ENCODE data around the gene GPR139. TPM values are rescaled to one million over a fixed set of nuclear protein-coding genes. Genes with fewer than 3 reads are reported as not detected.

The GPR139 gene
- total and polyA plus RNA-seq, 2 donors from 2014 or later = not detected

DNA sequence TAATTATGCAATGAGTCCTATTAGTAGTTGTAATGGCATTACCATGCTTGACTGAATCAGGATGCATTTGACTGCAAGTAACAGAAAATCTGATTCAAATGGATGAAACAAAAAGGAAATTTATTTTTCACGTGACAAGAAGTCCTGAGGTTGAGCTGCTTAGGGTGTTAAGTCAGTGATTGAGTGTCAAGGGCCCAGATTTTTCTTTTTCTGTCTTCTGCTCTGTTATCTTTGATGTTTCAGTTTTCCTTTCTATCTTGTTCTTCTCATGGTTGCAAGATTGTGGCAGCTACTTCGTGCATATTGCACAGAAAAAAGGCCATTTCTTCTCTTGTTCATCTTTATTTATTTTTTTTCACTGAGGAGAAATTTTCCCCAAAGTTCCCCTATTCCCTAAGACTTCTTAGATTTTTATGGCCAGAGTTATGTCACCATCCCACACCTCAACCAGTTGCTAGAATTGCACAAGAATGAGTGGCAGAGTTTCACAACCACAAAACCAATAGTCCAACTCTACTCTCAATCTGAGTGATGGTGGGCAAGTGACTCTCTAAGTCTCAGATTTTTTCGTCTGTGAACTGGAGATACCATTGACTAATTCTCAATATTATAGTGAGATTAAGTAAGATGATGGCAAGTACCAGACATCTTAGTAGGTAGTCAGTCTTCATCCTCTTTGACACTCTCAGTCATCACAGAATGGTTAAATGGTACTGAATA, 15.7 kb upstream of the GPR139 start:
- Histone ChIP-seq H3K9ac (ENCODE audit: low read length in 3 of 3) (no peak overlapping the region), H3K27me3 (ENCODE audit: control insufficient read depth, insufficient read depth, low read length) (no peaks in the 10 kb centered on the region), H3K36me3 (ENCODE audit: control insufficient read depth in 2 of 3, insufficient read depth in 3 of 3, low read length in 3 of 3) (no peaks in the 10 kb centered on the region), H3K4me3 (ENCODE audit: low read length in 3 of 3) (no peak overlapping the region), H3K4me1 (ENCODE audit: control insufficient read depth in 2 of 3, insufficient read depth in 2 of 3, low read depth in 1 of 3, low read length in 3 of 3) (no peaks in the 10 kb centered on the region), H3K27ac (ENCODE audit: low read depth in 2 of 2, low read length in 2 of 2) (no peak overlapping the region), H3K9me3 (ENCODE audit: control insufficient read depth in 2 of 3, insufficient read depth in 1 of 3, low read length in 3 of 3) (peaks cover 0 to 3% (median 0%) of the 10 kb centered on the region in 3 donors)
- intact Hi-C loops (cut with DNase I) = no loop called here
- TF ChIP-seq, protein P1, sequence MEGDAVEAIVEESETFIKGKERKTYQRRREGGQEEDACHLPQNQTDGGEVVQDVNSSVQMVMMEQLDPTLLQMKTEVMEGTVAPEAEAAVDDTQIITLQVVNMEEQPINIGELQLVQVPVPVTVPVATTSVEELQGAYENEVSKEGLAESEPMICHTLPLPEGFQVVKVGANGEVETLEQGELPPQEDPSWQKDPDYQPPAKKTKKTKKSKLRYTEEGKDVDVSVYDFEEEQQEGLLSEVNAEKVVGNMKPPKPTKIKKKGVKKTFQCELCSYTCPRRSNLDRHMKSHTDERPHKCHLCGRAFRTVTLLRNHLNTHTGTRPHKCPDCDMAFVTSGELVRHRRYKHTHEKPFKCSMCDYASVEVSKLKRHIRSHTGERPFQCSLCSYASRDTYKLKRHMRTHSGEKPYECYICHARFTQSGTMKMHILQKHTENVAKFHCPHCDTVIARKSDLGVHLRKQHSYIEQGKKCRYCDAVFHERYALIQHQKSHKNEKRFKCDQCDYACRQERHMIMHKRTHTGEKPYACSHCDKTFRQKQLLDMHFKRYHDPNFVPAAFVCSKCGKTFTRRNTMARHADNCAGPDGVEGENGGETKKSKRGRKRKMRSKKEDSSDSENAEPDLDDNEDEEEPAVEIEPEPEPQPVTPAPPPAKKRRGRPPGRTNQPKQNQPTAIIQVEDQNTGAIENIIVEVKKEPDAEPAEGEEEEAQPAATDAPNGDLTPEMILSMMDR (IDR thresholded peaks at IDR 0.05; ENCODE audit: borderline replicate concordance, extremely low read depth, insufficient read depth) = no peak
- DNase-seq (no peak), FAIRE-seq (no peak)

DNA sequence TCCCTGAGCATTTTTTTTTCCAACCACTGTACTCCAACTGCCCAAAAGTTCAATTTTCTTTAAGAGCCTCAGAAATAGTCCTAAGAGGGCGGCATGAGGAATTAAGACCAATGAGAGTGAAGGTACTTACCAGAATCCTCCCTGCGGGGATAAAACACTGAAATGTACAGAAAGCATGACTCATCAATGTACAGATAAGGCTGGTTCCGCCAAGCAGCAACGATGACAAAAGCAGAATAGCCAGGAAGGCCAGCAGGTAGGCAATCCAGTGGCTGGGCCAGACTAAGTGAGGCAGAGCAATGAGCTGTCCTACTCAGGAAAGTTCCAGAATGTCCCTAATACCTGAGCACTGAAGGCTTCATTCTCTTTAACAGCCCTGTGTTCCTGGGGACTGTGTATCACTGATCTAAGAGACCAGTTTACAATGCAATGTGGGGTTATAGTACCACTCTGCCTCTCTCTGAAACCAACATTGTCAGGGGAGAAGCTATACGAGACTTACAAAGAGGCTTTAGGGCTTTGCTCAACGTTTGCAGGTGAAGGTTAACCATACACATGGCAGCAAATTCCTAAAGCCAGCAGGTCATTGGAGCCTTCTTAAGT, 11.0 kb upstream of the GPR139 start:
- Histone ChIP-seq H3K9ac (ENCODE audit: low read length in 3 of 3) (no peak overlapping the region), H3K4me1 (ENCODE audit: control insufficient read depth in 2 of 3, insufficient read depth in 2 of 3, low read depth in 1 of 3, low read length in 3 of 3) (no peaks in the 10 kb centered on the region), H3K27ac (ENCODE audit: low read depth in 2 of 2, low read length in 2 of 2) (no peak overlapping the region), H3K27me3 (ENCODE audit: control insufficient read depth, insufficient read depth, low read length) (no peaks in the 10 kb centered on the region), H3K4me3 (ENCODE audit: low read length in 3 of 3) (no peak overlapping the region), H3K9me3 (ENCODE audit: control insufficient read depth in 2 of 3, insufficient read depth in 1 of 3, low read length in 3 of 3) (no peaks in the 10 kb centered on the region), H3K36me3 (ENCODE audit: control insufficient read depth in 2 of 3, insufficient read depth in 3 of 3, low read length in 3 of 3) (no peaks in the 10 kb centered on the region)
- DNase-seq (no peak), FAIRE-seq (no peak)
- intact Hi-C loops (cut with DNase I) = no loop called here
- TF ChIP-seq, protein P1 (IDR thresholded peaks at IDR 0.05; ENCODE audit: borderline replicate concordance, extremely low read depth, insufficient read depth) = no peak

DNA sequence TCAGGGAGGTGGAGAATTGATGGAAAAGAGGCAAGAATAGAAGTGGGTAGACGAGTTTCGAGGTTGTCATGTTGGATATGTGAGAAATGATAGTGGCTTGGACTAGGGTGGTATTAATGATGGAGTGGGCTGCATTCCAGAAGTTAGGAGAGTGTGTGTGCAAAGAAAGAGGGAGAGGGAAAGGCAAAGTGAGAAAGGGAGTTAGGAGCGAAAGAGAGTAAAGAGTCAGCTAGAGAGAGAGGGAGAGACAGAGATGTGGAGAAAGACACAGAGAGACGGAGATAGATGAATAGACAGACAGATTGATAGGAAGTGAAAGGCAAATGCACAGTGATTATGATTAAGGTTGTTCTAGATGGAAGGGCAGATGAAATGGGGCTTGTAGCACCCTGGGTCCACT, 5.4 kb upstream of the GPR139 start:
- Histone ChIP-seq H3K27ac (ENCODE audit: low read depth in 2 of 2, low read length in 2 of 2) (no peak overlapping the region), H3K27me3 (ENCODE audit: control insufficient read depth, insufficient read depth, low read length) (peaks cover 3% of the 10 kb centered on the region), H3K9me3 (ENCODE audit: control insufficient read depth in 2 of 3, insufficient read depth in 1 of 3, low read length in 3 of 3) (no peaks in the 10 kb centered on the region), H3K4me1 (ENCODE audit: control insufficient read depth in 2 of 3, insufficient read depth in 2 of 3, low read depth in 1 of 3, low read length in 3 of 3) (no peaks in the 10 kb centered on the region), H3K4me3 (ENCODE audit: low read length in 3 of 3) (no peak overlapping the region), H3K9ac (ENCODE audit: low read length in 3 of 3) (no peak overlapping the region), H3K36me3 (ENCODE audit: control insufficient read depth in 2 of 3, insufficient read depth in 3 of 3, low read length in 3 of 3) (no peaks in the 10 kb centered on the region)
- no peak for FAIRE-seq
- TF ChIP-seq, protein P1 (IDR thresholded peaks at IDR 0.05; ENCODE audit: borderline replicate concordance, extremely low read depth, insufficient read depth) = no peak
- intact Hi-C loops (cut with DNase I) = no loop called here
- no peak for DNase-seq
